A549 treated with DMSO at 1 μM for 4 hours (cell line): ENCODE results near the gene UBE3C. TPM values are rescaled to one million over a fixed set of nuclear protein-coding genes. Genes with fewer than 3 reads are reported as not detected.

Source experiments
- total RNA-seq: library from RNA; stranded (reverse); fragments of 200-300 nt; extraction: Qiagen RNA extraction; gene quantifications from 5 replicates; pipeline ENCODE4 v1.2.3, GENCODE V29; 2022; ENCODE audit warnings: low read depth

Gene UBE3C
- total RNA-seq: 61.7 to 75.7 TPM (median 68.9 TPM) in 5 replicates

GRCh38 chr7:157138424-157139110, at the start of gene UBE3C:
TSS of gene UBE3C (plus strand) at chr7:157138926. CDS start at chr7:157139273, 347 bp downstream.

Other genes starting within 250 kb of the UBE3C start
- gene LMBR1, start 245.7 kb upstream of the UBE3C start, total RNA-seq: 21.7 to 32.4 TPM (median 29.6 TPM) in 5 replicates
- gene NOM1, start 189.2 kb upstream of the UBE3C start, total RNA-seq: 17.4 to 21.2 TPM (median 19.2 TPM) in 5 replicates
- gene MNX1, start 128.3 kb upstream of the UBE3C start, total RNA-seq: 3.8 to 6.1 TPM (median 5.5 TPM) in 5 replicates
- gene DNAJB6, start 198.1 kb downstream of the UBE3C start, total RNA-seq: 99.0 to 142 TPM (median 115 TPM) in 5 replicates